Hematopoietic multipotent progenitor cell (in vitro differentiated cells): ENCODE data around the gene MME. TPM values are rescaled to one million over a fixed set of nuclear protein-coding genes. Genes with fewer than 3 reads are reported as not detected.

Experiments used
- DNase-seq, 3 donors: peaks; one replicate each; pipeline ENCODE4 v3.0.0-alpha.2; 2011 to 2015; ENCODE audit warnings: low read depth in 2 of 3, low spot score in 2 of 3
- total RNA-seq: library from RNA; depleted of rRNA; stranded (reverse); fragments of >200 nt; gene quantifications from one replicate; pipeline ENCODE4 v1.2.3, GENCODE V29; 2012

The MME gene
- total RNA-seq, 1 donor = 3.0 TPM

- no peak for DNase-seq
These were observed 149.0 kb downstream of the MME start for GRCh38 chr3:155229086-155229485.

- DNase-seq = no peak
These were observed 150.3 kb downstream of the MME start for GRCh38 chr3:155230382-155230781.

- no peak for DNase-seq
These were observed 151.7 kb downstream of the MME start for GRCh38 chr3:155231792-155232191.

- DNase-seq = no peak
These were observed 152.5 kb downstream of the MME start for GRCh38 chr3:155232605-155233004.

- DNase-seq = no peak
These were observed 153.1 kb downstream of the MME start for GRCh38 chr3:155233213-155233612.

Other genes starting within 250 kb of the MME start
- gene STRIT1, start 213.4 kb downstream of the MME start, total RNA-seq = not detected